RWPE2 (cell line): ENCODE measurements around the gene PDE9A.

ENCODE experiments used
- ATAC-seq: fragments of 200-7000 bp; cut with Tn5 transposase; 3 replicates; pipeline ENCODE4 v1.9.1; 2021; ENCODE audit warnings: low read depth
- DNase-seq: peaks from one replicate; pipeline ENCODE4 v3.0.0-alpha.2; 2020; ENCODE audit warnings: low spot score
- H3K27ac ChIP-seq: fragments of 450-650 bp; 2 replicates; pipeline ENCODE4 v1.5.1; 2017; ENCODE audit warnings: mild to moderate bottlenecking; ENCODE audit not compliant: poor library complexity, severe bottlenecking
- H3K27me3 ChIP-seq: fragments of 250-450 bp; sonication (Bioruptor Pico); 2 replicates; pipeline ENCODE4 v1.5.1; 2021; ENCODE audit warnings: mild to moderate bottlenecking, moderate library complexity; ENCODE audit not compliant: insufficient read depth, poor library complexity, severe bottlenecking
- H3K36me3 ChIP-seq: fragments of 250-450 bp; sonication (Bioruptor Pico); 2 replicates; pipeline ENCODE4 v1.5.1; 2020; ENCODE audit warnings: low read depth, mild to moderate bottlenecking, moderate library complexity
- H3K4me1 ChIP-seq: fragments of 250-450 bp; sonication (Bioruptor Pico); 2 replicates; pipeline ENCODE4 v1.5.1; 2021; ENCODE audit warnings: mild to moderate bottlenecking, moderate library complexity; ENCODE audit not compliant: insufficient read depth, poor library complexity, severe bottlenecking
- H3K4me3 ChIP-seq: fragments of 250-450 bp; sonication (Bioruptor Pico); 2 replicates; pipeline ENCODE4 v1.5.1; 2021; ENCODE audit warnings: mild to moderate bottlenecking, moderate library complexity; ENCODE audit not compliant: severe bottlenecking
- H3K9me3 ChIP-seq: fragments of 250-450 bp; sonication (Bioruptor Pico); 2 replicates; pipeline ENCODE4 v1.5.1; 2021; ENCODE audit warnings: mild to moderate bottlenecking, moderate library complexity; ENCODE audit not compliant: severe bottlenecking
- CTCF ChIP-seq: fragments of 450-650 bp; IDR thresholded peaks from one replicate; pipeline ENCODE4 v1.5.1; 2017; ENCODE audit warnings: mild to moderate bottlenecking, moderate library complexity; ENCODE audit not compliant: poor library complexity, severe bottlenecking

The PDE9A gene

GRCh38 chr21:42735944-42736343 lies 82.5 kb downstream of the PDE9A start:
- ATAC-seq = no peak
- H3K4me1 ChIP-seq = peaks cover 9% of the 10 kb centered on the region
- no peaks in the 10 kb centered on the region for H3K9me3 ChIP-seq
- H3K36me3 ChIP-seq = no peaks in the 10 kb centered on the region
- no peaks in the 10 kb centered on the region for H3K27me3 ChIP-seq
- no peak for TF ChIP-seq CTCF
- H3K27ac ChIP-seq = no peak overlapping the region
- DNase-seq = no peak
- no peak overlapping the region for H3K4me3 ChIP-seq

- Histone ChIP-seq H3K27me3 (no peaks in the 10 kb centered on the region), H3K27ac (no peak overlapping the region), H3K4me3 (no peak overlapping the region), H3K36me3 (no peaks in the 10 kb centered on the region), H3K9me3 (no peaks in the 10 kb centered on the region), H3K4me1 (peaks cover under 1% of the 10 kb centered on the region)
- no peak for ATAC-seq
- TF ChIP-seq CTCF = no peak
- DNase-seq = no peak
Observed at GRCh38 chr21:42736646-42737350, 83.4 kb downstream of the PDE9A start.

- Histone ChIP-seq H3K4me1 (no peaks in the 10 kb centered on the region), H3K27me3 (no peaks in the 10 kb centered on the region), H3K9me3 (no peaks in the 10 kb centered on the region), H3K27ac (no peak overlapping the region), H3K4me3 (no peak overlapping the region), H3K36me3 (no peaks in the 10 kb centered on the region)
- DNase-seq = no peak
- no peak for ATAC-seq
- no peak for TF ChIP-seq CTCF
Observed at GRCh38 chr21:42737951-42738590, 84.7 kb downstream of the PDE9A start.

GRCh38 chr21:42739061-42739931 lies 85.9 kb downstream of the PDE9A start:
- Histone ChIP-seq H3K4me3 (no peak overlapping the region), H3K27me3 (no peaks in the 10 kb centered on the region), H3K27ac (no peak overlapping the region), H3K36me3 (no peaks in the 10 kb centered on the region), H3K4me1 (no peaks in the 10 kb centered on the region), H3K9me3 (no peaks in the 10 kb centered on the region)
- TF ChIP-seq CTCF = no peak
- no peak for DNase-seq
- no peak for ATAC-seq
